Measurements from ENCODE around the gene STMP1. TPM values are rescaled to one million over a fixed set of nuclear protein-coding genes. Genes with fewer than 3 reads are reported as not detected.

Gene STMP1
- 10 to 100 TPM; 26.5 to 35.6 (median 28.6) TPM for total RNA-seq
- 10 to 100 TPM; 25.7 to 26.3 TPM for polyA plus RNA-seq
- long read RNA-seq, donor 1, transcript STMP1-202 (3 exons, 2,450 nt) = major isoform, 32 of 38 reads
- long read RNA-seq, donor 1, partial matches to known transcripts = 0 of 38 reads
- long read RNA-seq, donor 1, other reads (novel, unspliced or antisense) = 6 of 38 reads
- long read RNA-seq, donor 2, transcript STMP1-202 (3 exons, 2,450 nt) = major isoform, 41 of 53 reads
- long read RNA-seq, donor 2, partial matches to known transcripts = 0 of 53 reads
- long read RNA-seq, donor 2, other reads (novel, unspliced or antisense) = 9 of 53 reads
- long read RNA-seq, donor 3, transcript STMP1-202 (3 exons, 2,450 nt) = major isoform, 44 of 53 reads
- long read RNA-seq, donor 3, partial matches to known transcripts = 0 of 53 reads
- long read RNA-seq, donor 3, other reads (novel, unspliced or antisense) = 6 of 53 reads

GRCh38 chr7:135662373-135663114, at the start of gene STMP1:
STMP1 (plus strand) TSS chr7:135662514.
- ATAC-seq (peak; percentile 98 to 99 (median 98)), DNase-seq (peak; percentile 96 to 98)
- peaks cover 6 to 56% (median 43%) of the 10 kb centered on the region in 9 donors for H3K4me1 ChIP-seq
- 0 to 1% methylated on average over 58 to 60 of the region's 60 CpGs for WGBS, 2 donors
- intact Hi-C loops (cut with DNase I) = loop anchor here in 5 of 10 donors (1.0 to 10.0 kb wide), 5 partner anchors 132 to 352 kb away; partner anchors contain the start of gene MTPN (in 1 of the 5)
- peaks cover 0 to 8% (median 0%) of the 10 kb centered on the region in 9 donors for H3K36me3 ChIP-seq
- H3K27ac ChIP-seq = peak within 1 kb of the TSS; percentile 92 to 99 (median 94)
- no peaks in the 10 kb centered on the region for H3K9me3 ChIP-seq
- no peaks in the 10 kb centered on the region for H3K27me3 ChIP-seq
- peak in 6 of 9 donors; percentile 82 to 93 (median 89) for TF ChIP-seq CTCF (IDR thresholded peaks at IDR 0.05)
- H3K4me3 ChIP-seq = peak within 1 kb of the TSS; percentile 72 to 98 (median 82)

- peaks cover 0 to 3% (median 0%) of the 10 kb centered on the region in 9 donors for H3K4me1 ChIP-seq
- WGBS, 2 donors = 96 to 100% methylated on average over 1 of the region's 1 CpG
- H3K9me3 ChIP-seq = no peaks in the 10 kb centered on the region
- DNase-seq = no peak
- ATAC-seq = no peak
- no peak overlapping the region for H3K27ac ChIP-seq
- TF ChIP-seq CTCF (IDR thresholded peaks at IDR 0.05) = no peak
- intact Hi-C loops (cut with DNase I) = no loop called here
- no peak overlapping the region for H3K4me3 ChIP-seq
- H3K36me3 ChIP-seq = peaks cover 0 to 94% (median 30%) of the 10 kb centered on the region in 9 donors
- H3K27me3 ChIP-seq = no peaks in the 10 kb centered on the region
Observed at GRCh38 chr7:135616136-135616535, 46.2 kb upstream of the STMP1 start.

- Histone ChIP-seq H3K36me3 (peaks cover 0 to 87% (median 30%) of the 10 kb centered on the region in 9 donors), H3K27me3 (no peaks in the 10 kb centered on the region), H3K9me3 (no peaks in the 10 kb centered on the region), H3K4me1 (peaks cover 0 to 9% (median 0%) of the 10 kb centered on the region in 9 donors), H3K27ac (no peak overlapping the region), H3K4me3 (no peak overlapping the region)
- no peak for ATAC-seq
- 56 to 59% methylated on average over 2 of the region's 2 CpGs for WGBS, 2 donors
- no peak for DNase-seq
- no peak for TF ChIP-seq CTCF (IDR thresholded peaks at IDR 0.05)
- intact Hi-C loops (cut with DNase I) = no loop called here
Observed at GRCh38 chr7:135617781-135618180, 44.5 kb upstream of the STMP1 start.

GRCh38 chr7:135618510-135618909, 43.8 kb upstream of the STMP1 start:
- 89 to 90% methylated on average over 7 of the region's 7 CpGs for WGBS, 2 donors
- Histone ChIP-seq H3K9me3 (no peaks in the 10 kb centered on the region), H3K36me3 (peaks cover 0 to 88% (median 37%) of the 10 kb centered on the region in 9 donors), H3K27ac (no peak overlapping the region), H3K27me3 (no peaks in the 10 kb centered on the region), H3K4me3 (no peak overlapping the region), H3K4me1 (peaks cover 0 to 9% (median 0%) of the 10 kb centered on the region in 9 donors)
- intact Hi-C loops (cut with DNase I) = no loop called here
- no peak for TF ChIP-seq CTCF (IDR thresholded peaks at IDR 0.05)
- ATAC-seq = no peak
- no peak for DNase-seq

Data from heart right ventricle (tissue), 16 donors.